ENCODE measurements around the gene RRP15.

GRCh38 chr1:218344814-218345672 is 60.0 kb downstream of the RRP15 start, which contains the start of gene TGFB2:
- TF ChIP-seq POLR2A (IDR thresholded peaks at IDR 0.05) (peak in 1 of 2 donors; percentile 81), CTCF (IDR thresholded peaks at IDR 0.05) (no peak), POLR2AphosphoS5 (IDR thresholded peaks at IDR 0.05; ENCODE audit: insufficient read depth in 1 of 2, low read depth in 1 of 2) (peak in 1 of 2 donors; percentile 71)

Measured in vagina (tissue), 2 donors.